Astrocyte of the cerebellum (primary cell): ENCODE measurements around the gene SLC51A.

Experiments
- DNase-seq: peaks from one replicate; pipeline ENCODE4 v3.0.0-alpha.2; 2011; ENCODE audit warnings: low read depth
- H3K4me3 ChIP-seq: 2 replicates; pipeline ENCODE4 v1.5.1; 2011; ENCODE audit warnings: mild to moderate bottlenecking, low read depth, low read length, moderate library complexity
- in situ Hi-C: cut with HindIII; loops from 2 replicates; pipeline ENCODE4 v1.10.0; 2017; ENCODE audit warnings: low sequenced_read_pairs
- TF ChIP-seq, protein P1 (sequence below): IDR thresholded peaks from 2 replicates; pipeline ENCODE4 v1.5.1; 2012; ENCODE audit warnings: low read length, low read depth, moderate library complexity, mild to moderate bottlenecking; ENCODE audit errors: missing control alignments

The SLC51A gene

DNA sequence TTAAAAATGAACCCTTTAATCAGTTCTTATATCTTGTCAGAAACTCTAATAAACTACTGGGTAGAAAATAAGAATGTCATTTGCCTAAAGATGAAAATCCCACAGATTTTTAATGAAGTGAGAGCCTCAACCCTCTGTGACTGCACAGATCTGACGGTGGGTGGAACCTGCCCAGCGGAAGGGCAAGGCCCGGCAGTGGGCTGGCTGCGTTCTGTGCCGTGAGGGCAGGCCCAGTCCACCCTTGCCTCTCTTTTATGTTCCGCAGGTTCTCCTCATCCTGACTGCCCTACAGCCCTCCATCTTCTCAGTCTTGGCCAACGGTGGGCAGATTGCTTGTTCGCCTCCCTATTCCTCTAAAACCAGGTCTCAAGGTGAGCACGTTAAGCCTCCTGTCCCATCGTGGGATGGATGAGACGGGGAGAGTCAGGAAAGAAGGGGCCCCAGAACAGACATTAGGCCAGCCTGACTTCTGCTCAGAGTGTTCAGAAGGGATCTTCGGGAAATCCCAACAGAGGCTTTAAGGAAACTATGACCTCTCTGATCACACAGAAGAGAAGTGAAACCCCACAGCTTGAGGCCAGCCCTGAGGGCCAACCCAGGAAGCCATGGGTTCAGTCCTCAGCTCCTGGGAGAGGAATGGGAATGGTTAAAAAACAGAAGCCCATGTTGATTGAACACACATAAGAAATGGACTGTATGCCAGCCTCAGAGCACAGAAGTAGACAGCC lies 16.0 kb downstream of the SLC51A start:
- H3K4me3 ChIP-seq = no peak overlapping the region
- DNase-seq = no peak
- TF ChIP-seq, protein P1, sequence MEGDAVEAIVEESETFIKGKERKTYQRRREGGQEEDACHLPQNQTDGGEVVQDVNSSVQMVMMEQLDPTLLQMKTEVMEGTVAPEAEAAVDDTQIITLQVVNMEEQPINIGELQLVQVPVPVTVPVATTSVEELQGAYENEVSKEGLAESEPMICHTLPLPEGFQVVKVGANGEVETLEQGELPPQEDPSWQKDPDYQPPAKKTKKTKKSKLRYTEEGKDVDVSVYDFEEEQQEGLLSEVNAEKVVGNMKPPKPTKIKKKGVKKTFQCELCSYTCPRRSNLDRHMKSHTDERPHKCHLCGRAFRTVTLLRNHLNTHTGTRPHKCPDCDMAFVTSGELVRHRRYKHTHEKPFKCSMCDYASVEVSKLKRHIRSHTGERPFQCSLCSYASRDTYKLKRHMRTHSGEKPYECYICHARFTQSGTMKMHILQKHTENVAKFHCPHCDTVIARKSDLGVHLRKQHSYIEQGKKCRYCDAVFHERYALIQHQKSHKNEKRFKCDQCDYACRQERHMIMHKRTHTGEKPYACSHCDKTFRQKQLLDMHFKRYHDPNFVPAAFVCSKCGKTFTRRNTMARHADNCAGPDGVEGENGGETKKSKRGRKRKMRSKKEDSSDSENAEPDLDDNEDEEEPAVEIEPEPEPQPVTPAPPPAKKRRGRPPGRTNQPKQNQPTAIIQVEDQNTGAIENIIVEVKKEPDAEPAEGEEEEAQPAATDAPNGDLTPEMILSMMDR = no peak
- in situ Hi-C loops = no loop called here

DNA sequence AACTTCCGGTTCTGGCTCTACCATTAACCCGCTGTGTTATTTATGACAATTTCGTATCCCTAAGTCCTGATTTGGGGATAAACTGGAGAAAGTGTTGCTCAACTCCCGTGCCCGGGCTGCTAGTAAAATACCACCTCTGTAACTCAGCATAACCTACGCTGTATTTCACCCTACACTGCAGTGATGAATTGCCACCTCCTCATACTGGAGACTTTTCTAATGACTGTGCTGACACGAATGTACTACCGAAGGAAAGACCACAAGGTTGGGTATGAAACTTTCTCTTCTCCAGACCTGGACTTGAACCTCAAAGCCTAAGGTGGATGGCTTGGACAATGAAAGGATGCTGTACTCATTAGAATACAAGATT lies 16.5 kb downstream of the SLC51A start:
- TF ChIP-seq, protein P1 = no peak
- in situ Hi-C loops = no loop called here
- H3K4me3 ChIP-seq = no peak overlapping the region
- DNase-seq = no peak

DNA sequence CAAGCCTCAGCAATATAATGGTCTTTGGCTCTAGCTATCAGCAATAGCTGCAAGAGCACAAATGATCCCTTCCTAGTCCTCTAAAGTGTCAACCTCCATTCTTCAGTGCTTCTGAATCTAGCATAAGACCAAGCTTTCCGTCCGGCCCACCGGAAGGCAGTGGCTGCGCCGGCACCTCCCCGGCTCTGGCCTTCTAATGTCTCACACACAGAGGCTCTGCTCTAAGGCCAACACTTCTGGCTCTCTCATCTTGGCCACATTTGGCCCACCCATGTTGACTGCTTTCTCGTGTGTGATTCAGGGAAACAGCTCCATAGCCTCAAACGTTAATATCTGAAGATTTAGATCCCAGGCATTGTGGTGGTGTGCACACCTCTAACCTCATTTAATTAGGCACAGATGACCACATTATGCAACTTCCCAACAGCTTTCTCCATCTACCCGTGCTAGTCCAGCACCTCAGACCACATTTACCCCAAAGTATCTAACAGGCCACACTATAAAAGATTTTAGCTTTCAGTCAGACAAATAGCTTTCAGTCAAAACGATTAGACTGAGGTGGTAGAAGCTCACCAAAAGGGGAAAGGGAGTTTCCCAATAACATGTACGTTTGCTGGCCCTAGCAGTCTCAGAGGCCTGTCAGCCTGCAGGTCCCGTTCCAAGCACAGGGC lies 19.3 kb downstream of the SLC51A start:
- in situ Hi-C loops = no loop called here
- H3K4me3 ChIP-seq = no peak overlapping the region
- DNase-seq = no peak
- TF ChIP-seq, protein P1 = no peak

DNA sequence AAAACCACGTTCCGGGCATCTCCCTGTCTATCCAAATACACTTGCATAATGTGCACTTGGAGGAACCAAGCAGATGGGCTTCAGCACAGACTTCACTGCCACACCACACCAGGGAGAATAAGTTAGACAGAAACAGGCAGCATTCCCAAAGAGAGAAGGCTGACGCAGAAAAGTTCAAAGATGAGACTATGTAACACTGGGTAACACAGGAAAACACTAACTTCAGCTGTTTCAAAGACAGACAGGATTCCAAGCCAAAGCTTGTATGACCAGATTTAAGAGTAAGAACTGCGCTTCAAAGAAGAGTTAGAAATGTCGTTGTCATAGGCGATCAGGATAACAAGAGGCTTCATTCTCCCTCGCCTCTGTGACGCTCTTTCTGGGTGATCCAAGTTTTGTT lies 19.9 kb downstream of the SLC51A start:
- no peak overlapping the region for H3K4me3 ChIP-seq
- TF ChIP-seq, protein P1 = no peak
- no peak for DNase-seq
- in situ Hi-C loops = no loop called here

DNA sequence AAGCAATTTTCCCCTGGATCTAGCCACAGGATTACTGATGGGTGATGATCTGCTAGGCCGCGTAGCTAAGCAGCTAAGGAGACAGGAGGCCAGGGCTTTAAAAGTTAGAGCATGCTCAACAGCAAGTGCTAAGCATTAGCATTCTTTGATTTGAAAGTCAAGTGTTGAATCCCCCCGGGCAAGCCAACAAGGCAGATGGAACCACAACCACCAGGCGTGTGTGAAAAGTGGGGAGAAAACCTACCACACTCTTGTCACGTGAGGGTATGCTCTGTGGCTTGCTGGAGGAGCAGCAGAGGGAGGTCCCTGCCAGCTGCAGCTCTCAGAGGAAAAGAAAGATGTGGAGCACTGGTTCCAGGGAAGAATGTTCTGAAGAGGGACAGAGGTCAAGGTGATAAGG lies 20.9 kb downstream of the SLC51A start:
- in situ Hi-C loops = no loop called here
- TF ChIP-seq, protein P1 = no peak
- H3K4me3 ChIP-seq = no peak overlapping the region
- no peak for DNase-seq

DNA sequence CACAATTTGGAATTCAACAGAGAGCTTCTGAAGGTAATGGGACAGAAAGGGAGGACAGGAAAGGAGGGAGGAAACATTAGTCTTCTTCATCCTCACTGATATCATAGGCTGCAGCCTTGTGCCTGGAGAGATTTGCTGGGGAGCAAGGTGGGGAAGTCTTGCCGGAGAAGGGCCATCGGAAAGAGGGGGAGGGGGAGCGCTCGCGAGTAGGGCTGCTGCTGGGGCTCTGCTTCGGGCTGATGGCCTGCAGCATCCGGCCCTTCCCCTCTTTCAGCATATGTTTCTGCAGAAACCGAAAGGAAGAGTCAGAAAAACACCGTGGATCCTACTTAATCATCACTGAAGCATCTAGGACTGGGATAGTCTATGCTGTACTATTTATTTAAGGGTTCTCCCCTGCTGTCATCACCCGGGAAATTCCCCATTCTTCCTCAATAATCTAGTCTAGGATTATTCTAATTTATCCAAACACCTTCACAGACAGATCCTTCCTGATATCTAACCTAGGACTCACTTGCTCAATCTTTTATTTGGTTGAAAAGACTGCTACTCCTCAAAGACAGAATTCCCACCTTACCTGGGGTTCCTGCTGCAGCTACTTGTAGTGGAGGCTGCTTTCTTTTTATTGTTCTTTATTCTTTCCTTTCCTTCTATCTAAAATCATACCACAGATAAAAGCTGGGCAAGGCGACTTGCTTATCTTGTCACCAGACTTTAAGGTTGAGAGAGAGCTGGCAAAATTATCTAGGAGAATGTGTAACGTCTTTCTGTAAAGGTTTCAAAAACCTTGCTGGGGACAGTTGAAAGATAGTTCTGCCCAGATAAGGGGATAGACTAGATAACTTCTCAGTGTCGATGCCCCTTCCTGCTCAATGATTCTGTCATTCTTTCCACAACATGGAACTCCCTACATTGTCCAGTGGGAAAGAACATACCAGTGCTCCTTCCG lies 22.6 kb downstream of the SLC51A start:
- TF ChIP-seq, protein P1 = no peak
- no peak overlapping the region for H3K4me3 ChIP-seq
- no peak for DNase-seq
- in situ Hi-C loops = no loop called here
